Colonic mucosa (tissue), 4 donors: Measurements from ENCODE around the gene IL7R. TPM values are rescaled to one million over a fixed set of nuclear protein-coding genes. Genes with fewer than 3 reads are reported as not detected.

Experiments used
- DNase-seq: peaks from one replicate; pipeline ENCODE4 v3.0.0-alpha.2; 2020
- H3K27ac ChIP-seq: fragments of 200-600 bp; one replicate; pipeline ENCODE4 v1.8.0; 2021
- H3K27me3 ChIP-seq: fragments of 200-600 bp; one replicate; pipeline ENCODE4 v1.8.0; 2021
- H3K36me3 ChIP-seq: fragments of 200-600 bp; one replicate; pipeline ENCODE4 v1.8.0; 2021
- H3K4me1 ChIP-seq: fragments of 200-600 bp; one replicate; pipeline ENCODE4 v1.8.0; 2021; ENCODE audit warnings: mild to moderate bottlenecking
- H3K4me3 ChIP-seq: fragments of 200-600 bp; one replicate; pipeline ENCODE4 v1.8.0; 2021
- H3K9ac ChIP-seq, 2 donors: one replicate each; pipeline ENCODE4 v1.7.0; 2013; ENCODE audit warnings: control low read depth in 2 of 2, low read depth in 2 of 2, low read length in 2 of 2
- H3K9me3 ChIP-seq: fragments of 200-600 bp; one replicate; pipeline ENCODE4 v1.8.0; 2021
- CTCF ChIP-seq: fragments of 200-600 bp; IDR thresholded peaks from one replicate; pipeline ENCODE4 v1.8.0; 2022; ENCODE audit warnings: antibody characterized with exemption, mild to moderate bottlenecking
- intact Hi-C: fragments of 100-400 bp; cut with DNase I; formaldehyde crosslinking; loops from one replicate; pipeline ENCODE4 v1.14.1; 2022
- total RNA-seq, 2 donors: library from RNA; stranded (reverse); fragmentation: NEBNext Ultra II Directional in 1 of 2; extraction: Animal tissue kit (Norgen Biotek cat#: 25700) in 1 of 2; gene quantifications; one replicate each; pipeline ENCODE4 v1.2.1, GENCODE V29; 2021
- donor health status: healthy.
- donor health status: DM: no; HTN: no; CAD: no.
- donor health status: DM: no; HTN: no; CAD: no.

IL7R gene
- total RNA-seq, 2 donors from 2014 or later, result 4.6 to 6.1 TPM

DNA sequence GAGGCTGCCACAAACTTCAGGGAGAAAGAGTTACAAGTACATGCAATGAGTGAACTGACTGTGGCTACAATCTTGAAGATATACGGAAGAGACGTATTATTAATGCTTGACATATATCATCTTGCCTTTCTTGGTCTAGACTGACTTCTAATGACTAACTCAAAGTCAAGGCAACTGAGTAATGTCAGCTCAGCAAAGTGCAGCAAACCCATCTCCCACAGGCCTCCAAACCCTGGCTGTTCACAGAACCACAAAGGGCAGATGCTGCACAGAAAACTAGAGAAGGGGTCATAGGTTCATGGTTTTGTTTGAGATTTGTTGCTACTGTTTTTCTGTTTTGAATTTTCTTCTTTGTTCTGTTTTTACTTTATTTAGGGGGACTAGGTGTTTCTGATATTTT is 21.0 kb downstream of the IL7R start:
- intact Hi-C loops, result no loop called here
- Histone ChIP-seq H3K9ac (no peak overlapping the region), H3K36me3 (no peaks in the 10 kb centered on the region), H3K4me3 (no peak overlapping the region), H3K4me1 (no peaks in the 10 kb centered on the region), H3K9me3 (no peaks in the 10 kb centered on the region), H3K27me3 (no peaks in the 10 kb centered on the region), H3K27ac (no peak overlapping the region)
- no peak for DNase-seq
- TF ChIP-seq CTCF, result no peak

DNA sequence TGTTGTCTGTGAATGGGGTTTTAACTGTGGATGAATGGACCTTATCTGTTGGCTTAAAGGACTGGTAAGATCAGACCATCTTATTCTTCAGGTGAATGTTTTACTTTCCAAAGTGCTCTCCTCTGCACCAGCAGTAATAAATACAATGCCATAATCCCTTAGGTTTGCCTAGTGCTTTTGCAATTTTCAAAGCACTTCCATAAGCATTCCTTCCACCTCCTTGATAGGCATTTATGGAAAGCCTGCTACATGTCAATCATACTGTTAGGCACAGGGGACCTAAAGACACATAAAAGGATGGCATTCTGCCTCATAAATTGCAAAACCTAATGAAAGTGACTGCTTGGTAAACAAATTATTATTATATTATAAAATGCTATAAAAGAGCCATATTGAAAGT is 21.4 kb downstream of the IL7R start:
- Histone ChIP-seq H3K9ac (no peak overlapping the region), H3K27me3 (no peaks in the 10 kb centered on the region), H3K4me1 (no peaks in the 10 kb centered on the region), H3K27ac (no peak overlapping the region), H3K4me3 (no peak overlapping the region), H3K36me3 (no peaks in the 10 kb centered on the region), H3K9me3 (no peaks in the 10 kb centered on the region)
- intact Hi-C loops, result no loop called here
- no peak for TF ChIP-seq CTCF
- DNase-seq, result no peak

DNA sequence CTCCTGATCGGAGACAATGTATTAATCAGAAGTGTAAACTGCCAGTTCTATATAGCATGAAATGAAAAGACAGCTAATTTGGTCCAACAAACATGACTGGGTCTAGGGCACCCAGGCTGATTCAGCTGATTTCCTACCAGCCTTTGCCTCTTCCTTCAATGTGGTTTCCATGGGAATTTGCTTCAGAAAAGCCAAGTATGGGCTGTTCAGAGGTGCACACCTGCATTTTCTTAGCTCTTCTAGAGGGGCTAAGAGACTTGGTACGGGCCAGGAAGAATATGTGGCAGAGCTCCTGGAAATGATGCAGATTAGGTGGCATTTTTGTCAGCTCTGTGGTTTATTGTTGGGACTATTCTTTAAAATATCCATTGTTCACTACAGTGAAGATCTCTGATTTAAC is 22.4 kb downstream of the IL7R start:
- H3K36me3 ChIP-seq, result no peaks in the 10 kb centered on the region
- H3K27ac ChIP-seq, result no peak overlapping the region
- no peaks in the 10 kb centered on the region for H3K9me3 ChIP-seq
- DNase-seq, result no peak
- H3K4me3 ChIP-seq, result no peak overlapping the region
- H3K9ac ChIP-seq, result no peak overlapping the region
- intact Hi-C loops, result no loop called here
- H3K4me1 ChIP-seq, result no peaks in the 10 kb centered on the region
- no peaks in the 10 kb centered on the region for H3K27me3 ChIP-seq
- TF ChIP-seq CTCF, result no peak

DNA sequence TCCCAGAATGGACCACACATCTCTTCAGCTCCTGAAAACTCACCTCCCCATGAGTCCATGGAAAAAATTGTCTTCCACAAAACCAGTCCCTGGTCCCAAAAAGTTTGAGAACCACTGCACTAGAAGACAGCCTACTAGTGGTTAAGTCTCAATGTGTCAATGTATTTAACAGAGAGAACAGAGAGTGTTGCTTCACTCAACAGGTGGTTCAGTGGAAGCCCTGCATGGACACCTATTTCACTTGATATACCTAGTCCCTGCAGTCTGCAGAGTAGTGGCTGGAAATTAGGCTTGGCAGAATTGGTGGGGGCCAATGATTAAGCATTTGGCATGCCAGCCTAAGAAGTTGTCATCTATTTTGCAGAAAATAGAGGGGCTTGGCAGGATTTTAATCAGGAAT is 23.0 kb downstream of the IL7R start:
- H3K27me3 ChIP-seq, result no peaks in the 10 kb centered on the region
- no peaks in the 10 kb centered on the region for H3K36me3 ChIP-seq
- TF ChIP-seq CTCF, result no peak
- H3K4me3 ChIP-seq, result no peak overlapping the region
- H3K9me3 ChIP-seq, result no peaks in the 10 kb centered on the region
- intact Hi-C loops, result no loop called here
- no peak overlapping the region for H3K27ac ChIP-seq
- no peaks in the 10 kb centered on the region for H3K4me1 ChIP-seq
- DNase-seq, result no peak
- no peak overlapping the region for H3K9ac ChIP-seq

- no peak overlapping the region for H3K27ac ChIP-seq
- H3K9ac ChIP-seq, result no peak overlapping the region
- intact Hi-C loops, result no loop called here
- H3K36me3 ChIP-seq, result no peaks in the 10 kb centered on the region
- H3K4me1 ChIP-seq, result no peaks in the 10 kb centered on the region
- H3K9me3 ChIP-seq, result no peaks in the 10 kb centered on the region
- no peak overlapping the region for H3K4me3 ChIP-seq
- no peaks in the 10 kb centered on the region for H3K27me3 ChIP-seq
- TF ChIP-seq CTCF, result no peak
- no peak for DNase-seq
Observed at GRCh38 chr5:35880156-35880555, 23.5 kb downstream of the IL7R start.

DNA sequence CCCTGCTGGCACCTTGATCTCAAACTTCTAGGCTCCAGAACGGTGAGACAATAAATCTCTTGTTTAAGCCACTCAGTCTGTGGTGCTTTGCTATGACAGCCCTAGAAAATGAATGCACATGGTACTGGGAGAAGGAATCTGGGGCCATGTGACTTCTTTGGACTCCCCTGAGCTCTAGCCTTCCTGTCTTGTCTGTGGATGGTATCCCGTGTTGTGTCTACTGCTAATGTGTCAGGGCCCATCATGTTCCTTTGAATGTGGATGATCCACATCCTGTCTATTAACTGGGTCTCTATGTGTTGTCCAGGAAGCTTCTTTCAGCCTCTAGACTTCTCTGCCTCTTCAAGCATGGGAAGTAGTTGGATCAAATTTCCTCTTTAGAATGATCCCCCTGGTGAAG is 25.1 kb downstream of the IL7R start:
- intact Hi-C loops, result no loop called here
- no peak for TF ChIP-seq CTCF
- no peaks in the 10 kb centered on the region for H3K36me3 ChIP-seq
- H3K27ac ChIP-seq, result no peak overlapping the region
- H3K4me1 ChIP-seq, result no peaks in the 10 kb centered on the region
- no peaks in the 10 kb centered on the region for H3K27me3 ChIP-seq
- DNase-seq, result no peak
- H3K4me3 ChIP-seq, result no peak overlapping the region
- H3K9ac ChIP-seq, result no peak overlapping the region
- no peaks in the 10 kb centered on the region for H3K9me3 ChIP-seq
